Measurements from ENCODE around the gene NUP155.
A peak's percentile ranks its signal among the peaks of the same experiment; 100 is the strongest.

NUP155 gene

DNA sequence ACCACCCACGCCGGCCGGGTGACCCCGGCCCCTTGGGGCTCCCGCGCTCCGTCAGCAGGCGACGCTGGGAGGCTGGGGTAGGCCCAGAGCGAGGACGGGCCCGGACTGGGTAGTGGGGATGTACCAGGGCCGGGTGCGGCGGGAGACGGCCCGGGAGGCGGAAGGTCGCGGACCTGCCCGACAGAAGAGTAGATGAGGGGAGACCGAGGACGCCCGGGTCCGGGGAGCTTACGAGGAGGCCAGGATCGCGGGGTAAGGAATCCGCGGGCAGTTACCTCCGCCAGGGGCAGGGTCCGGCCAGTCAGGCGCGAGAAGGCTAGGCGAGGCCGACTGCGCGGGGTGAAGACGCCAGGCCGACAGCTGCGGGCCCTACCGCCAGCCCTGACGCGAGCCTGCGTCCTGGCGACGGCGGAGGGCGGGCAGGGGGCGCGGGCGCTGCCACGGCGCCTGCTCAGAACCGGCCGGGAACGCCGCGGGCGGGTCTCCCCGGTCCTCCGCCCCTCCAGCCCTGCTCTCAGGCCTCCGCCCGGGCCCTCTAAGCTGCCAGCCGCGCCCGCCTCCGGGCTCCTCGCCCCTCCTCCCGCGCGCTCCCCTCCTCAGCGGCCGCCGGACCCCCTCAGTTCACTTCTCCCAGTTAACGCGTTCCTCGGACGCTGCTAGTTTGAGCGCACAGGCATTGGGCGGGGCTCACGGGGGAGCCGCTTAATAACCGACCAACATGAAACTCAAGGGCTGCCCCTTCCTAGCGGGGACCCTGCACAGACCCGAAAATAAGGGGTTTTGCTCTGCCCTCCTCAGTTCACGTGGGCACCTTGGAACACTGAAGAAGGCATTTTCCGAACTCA lies 121.7 kb downstream of the NUP155 start, which contains the start of gene CPLANE1:
CPLANE1 (minus strand) TSS at position 407 of the 845 bp plus-strand sequence. CDS start 1,678 bp downstream, outside the sequence.
- peak; percentile 64 for DNase-seq (ENCODE audit: low read depth)
- TF ChIP-seq CTCF (IDR thresholded peaks at IDR 0.05; ENCODE audit: insufficient read depth, low read depth, low read length, missing control alignments) = no peak

DNA sequence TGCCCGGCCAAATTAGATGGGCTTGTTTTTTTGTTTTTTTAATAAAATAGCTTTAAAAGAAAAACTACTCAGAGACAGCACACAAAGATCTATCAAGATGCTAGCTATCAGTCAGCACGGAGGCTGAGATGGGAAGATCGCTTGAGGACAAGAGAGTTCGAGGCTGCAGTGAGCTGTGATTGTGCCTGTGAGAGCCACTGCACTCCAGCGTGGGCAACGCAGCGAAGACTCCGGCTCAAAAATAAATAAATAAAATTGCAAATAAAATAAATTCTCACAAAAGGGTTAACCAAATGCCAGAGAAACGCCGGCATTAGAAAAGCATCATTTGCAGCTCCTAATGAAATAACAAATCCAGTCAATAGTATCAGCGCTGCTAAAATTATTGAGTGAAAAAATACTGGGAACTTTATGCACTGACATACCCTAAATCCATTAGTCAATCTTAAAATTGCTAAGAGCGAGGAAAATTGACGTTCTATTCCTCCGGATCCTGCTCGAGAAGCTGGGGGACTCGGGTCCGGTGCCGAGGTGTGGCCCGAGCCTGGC lies 122.4 kb downstream of the NUP155 start:
- TF ChIP-seq CTCF (IDR thresholded peaks at IDR 0.05; ENCODE audit: insufficient read depth, low read depth, low read length, missing control alignments) = no peak
- DNase-seq (ENCODE audit: low read depth) = peak; percentile 19
- H3K4me3 ChIP-seq (ENCODE audit: low read length) = peak overlapping the region; percentile 74

More for the DNA sequence above, 121.7 kb downstream of the NUP155 start, which contains the start of gene CPLANE1:
- H3K4me3 ChIP-seq (ENCODE audit: low read length) = peak within 1 kb of the TSS; percentile 74

- no peak for DNase-seq (ENCODE audit: low read depth)
- TF ChIP-seq CTCF (IDR thresholded peaks at IDR 0.05; ENCODE audit: insufficient read depth, low read depth, low read length, missing control alignments) = no peak
Measured at GRCh38 chr5:37247496-37247895, 123.4 kb downstream of the NUP155 start.

GRCh38 chr5:37247036-37247435 lies 123.9 kb downstream of the NUP155 start:
- no peak for DNase-seq (ENCODE audit: low read depth)
- TF ChIP-seq CTCF (IDR thresholded peaks at IDR 0.05; ENCODE audit: insufficient read depth, low read depth, low read length, missing control alignments) = no peak
- H3K4me3 ChIP-seq (ENCODE audit: low read length) = no peak overlapping the region

More at GRCh38 chr5:37247496-37247895, 123.4 kb downstream of the NUP155 start:
- no peak overlapping the region for H3K4me3 ChIP-seq (ENCODE audit: low read length)

All from epithelial cell of esophagus (primary cell).